Astrocyte (in vitro differentiated cells and primary cell): Measurements from ENCODE around the gene SEMA6A. TPM values are rescaled to one million over a fixed set of nuclear protein-coding genes. Genes with fewer than 3 reads are reported as not detected.

Experiments
- DNase-seq: peaks from one replicate; pipeline ENCODE4 v3.0.0-alpha.2; 2010; ENCODE audit warnings: low read depth
- FAIRE-seq: peaks from 2 replicates; lab custom pipeline; 2011; peaks lifted over from hg19 to GRCh38; lab: Jason Lieb, UNC
- H2AFZ ChIP-seq: 2 replicates; pipeline ENCODE4 v1.6.0; 2012; ENCODE audit warnings: low read depth, low read length, inconsistent platforms
- H3K27ac ChIP-seq: 2 replicates; pipeline ENCODE4 v1.5.1; 2011; ENCODE audit warnings: low read depth, low read length, inconsistent platforms
- H3K27me3 ChIP-seq: 2 replicates; pipeline ENCODE4 v1.6.0; 2011; ENCODE audit warnings: low read length, inconsistent platforms; ENCODE audit not compliant: insufficient read depth
- H3K36me3 ChIP-seq: 2 replicates; pipeline ENCODE4 v1.5.1; 2011; ENCODE audit warnings: low read length, inconsistent platforms; ENCODE audit not compliant: insufficient read depth
- H3K4me1 ChIP-seq: 2 replicates; pipeline ENCODE4 v1.5.1; 2011; ENCODE audit warnings: low read length, inconsistent platforms; ENCODE audit not compliant: insufficient read depth
- H3K4me2 ChIP-seq: 2 replicates; pipeline ENCODE4 v1.6.0; 2012; ENCODE audit warnings: low read length, inconsistent platforms
- H3K4me3 ChIP-seq: 2 replicates; pipeline ENCODE4 v1.5.1; 2011; ENCODE audit warnings: low read depth, mild to moderate bottlenecking, low read length, inconsistent platforms; ENCODE audit not compliant: insufficient read depth
- H3K79me2 ChIP-seq: 2 replicates; pipeline ENCODE4 v1.6.0; 2012; ENCODE audit warnings: mild to moderate bottlenecking, low read length, inconsistent platforms; ENCODE audit not compliant: insufficient read depth
- H3K9ac ChIP-seq: 2 replicates; pipeline ENCODE4 v1.6.0; 2012; ENCODE audit warnings: mild to moderate bottlenecking, low read length, inconsistent platforms
- H3K9me3 ChIP-seq: 2 replicates; pipeline ENCODE4 v1.5.1; 2012; ENCODE audit warnings: low read depth, mild to moderate bottlenecking, low read length, inconsistent platforms; ENCODE audit not compliant: insufficient read depth
- H4K20me1 ChIP-seq: 2 replicates; pipeline ENCODE4 v1.6.0; 2012; ENCODE audit warnings: low read length, inconsistent platforms; ENCODE audit not compliant: insufficient read depth
- H3K27ac Mint-ChIP-seq: one replicate; pipeline ENCODE4 v1.8.0; 2021; ENCODE audit warnings: mild to moderate bottlenecking, mixed read lengths; ENCODE audit not compliant: unreplicated experiment
- H3K27me3 Mint-ChIP-seq: one replicate; pipeline ENCODE4 v1.8.0; 2021; ENCODE audit warnings: low read depth, mixed read lengths; ENCODE audit not compliant: unreplicated experiment
- H3K36me3 Mint-ChIP-seq: one replicate; pipeline ENCODE4 v1.8.0; 2021; ENCODE audit warnings: low read depth, mixed read lengths; ENCODE audit not compliant: unreplicated experiment
- H3K4me1 Mint-ChIP-seq: one replicate; pipeline ENCODE4 v1.8.0; 2021; ENCODE audit warnings: low read depth, mixed read lengths; ENCODE audit not compliant: unreplicated experiment
- H3K4me3 Mint-ChIP-seq: one replicate; pipeline ENCODE4 v1.8.0; 2021; ENCODE audit warnings: mild to moderate bottlenecking, moderate library complexity, mixed read lengths; ENCODE audit not compliant: unreplicated experiment
- H3K9me3 Mint-ChIP-seq: one replicate; pipeline ENCODE4 v1.8.0; 2021; ENCODE audit warnings: mild to moderate bottlenecking, mixed read lengths; ENCODE audit not compliant: unreplicated experiment
- EZH2 ChIP-seq: IDR thresholded peaks from 2 replicates; pipeline ENCODE4 v1.6.1; 2012; ENCODE audit warnings: mild to moderate bottlenecking, low read length, inconsistent platforms; ENCODE audit not compliant: insufficient read depth
- total RNA-seq: library from RNA; stranded (reverse); gene quantifications from 2 replicates; pipeline ENCODE4 v1.2.1, GENCODE V29; 2021
- TF ChIP-seq, protein P1 (sequence below): IDR thresholded peaks from 2 replicates; pipeline ENCODE4 v1.5.1; 2011; ENCODE audit warnings: low read depth, mild to moderate bottlenecking, inconsistent platforms, low read length, moderate library complexity; ENCODE audit not compliant: insufficient read depth

Gene SEMA6A
- total RNA-seq, 1 donor from 2014 or later: 34.2 TPM

DNA sequence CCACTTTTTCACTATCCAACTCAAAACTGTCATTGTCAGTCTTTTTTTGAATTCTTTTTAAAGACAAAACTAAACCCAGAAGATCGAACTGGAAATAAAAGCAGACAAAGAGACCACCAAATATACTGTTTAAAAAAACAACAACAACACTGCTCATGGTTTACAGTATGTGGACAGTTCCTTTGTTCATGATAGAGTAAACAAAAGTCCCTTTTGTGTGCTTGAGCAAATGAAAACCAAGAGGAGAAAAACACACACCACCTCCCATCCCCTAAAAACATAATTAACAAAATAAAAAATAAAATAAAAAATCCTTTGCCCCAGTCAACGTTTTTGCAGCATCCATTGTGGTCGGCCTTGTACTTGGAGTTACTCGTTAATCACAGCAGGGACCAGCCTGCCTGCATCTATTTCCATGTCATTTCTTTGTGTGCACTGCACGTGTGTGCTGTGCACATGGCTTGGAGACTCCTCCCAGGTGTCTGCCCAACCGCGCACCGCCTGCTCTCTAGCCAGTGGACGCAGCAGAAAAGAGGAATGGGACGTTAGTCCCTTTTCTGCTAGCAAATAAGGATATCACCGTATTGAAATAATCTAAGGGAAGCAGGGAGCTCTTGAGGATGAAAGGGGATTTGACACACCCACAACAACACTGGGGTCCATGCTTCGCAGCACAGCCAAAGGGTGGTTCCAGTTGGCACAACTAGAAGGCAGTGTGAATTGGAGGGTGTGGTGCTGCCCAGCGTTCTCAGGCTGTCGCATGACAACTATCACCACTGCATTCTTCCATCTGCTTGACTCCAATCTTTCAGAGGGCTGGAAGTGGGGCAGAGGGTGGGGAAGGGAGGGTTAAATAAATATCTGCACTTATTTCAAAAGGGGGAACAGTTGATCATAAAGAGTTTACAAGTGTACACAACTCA lies 130.0 kb downstream of the SEMA6A start:
- no peak overlapping the region for H2AFZ ChIP-seq

DNA sequence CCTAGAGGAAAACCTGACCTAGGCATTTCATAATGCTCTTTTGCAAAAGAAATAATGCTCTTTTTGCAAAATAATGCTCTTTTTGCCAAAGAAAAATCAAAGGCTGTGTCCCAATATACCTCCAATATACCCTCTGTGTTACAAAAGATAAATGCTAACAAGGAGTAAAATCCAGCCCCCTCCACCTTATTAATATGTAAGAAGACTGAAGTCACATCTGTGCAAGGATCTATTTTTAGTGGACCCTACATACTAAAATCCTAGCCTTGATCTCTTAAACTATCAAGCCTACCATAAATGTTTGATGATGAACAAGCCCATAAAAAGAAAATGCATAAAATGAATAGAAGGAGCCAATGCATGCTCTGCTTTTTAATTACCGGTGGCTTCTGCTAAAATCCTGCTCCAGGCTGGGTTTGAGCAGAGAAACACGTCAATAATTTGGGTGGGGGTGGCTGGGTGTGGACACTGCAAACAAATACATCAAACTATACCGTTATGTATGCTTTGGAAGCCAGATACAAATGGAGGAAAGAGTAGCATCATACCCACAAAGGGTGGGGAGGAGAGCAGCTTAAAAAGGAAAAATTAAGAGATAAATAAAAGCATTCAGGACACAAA lies 131.6 kb downstream of the SEMA6A start:
- peaks cover 10% of the 10 kb centered on the region for H3K36me3 Mint-ChIP-seq
- Histone ChIP-seq H3K79me2 (no peaks in the 10 kb centered on the region), H3K9ac (no peak overlapping the region), H3K4me3 (no peak overlapping the region), H3K27ac (no peak overlapping the region), H4K20me1 (no peaks in the 10 kb centered on the region), H3K4me1 (no peaks in the 10 kb centered on the region), H3K27me3 (peaks cover 2% of the 10 kb centered on the region), H3K36me3 (no peaks in the 10 kb centered on the region), H2AFZ (no peak overlapping the region), H3K9me3 (no peaks in the 10 kb centered on the region), H3K4me2 (no peak overlapping the region)
- DNase-seq (no peak), FAIRE-seq (no peak)
- TF ChIP-seq, protein P1, sequence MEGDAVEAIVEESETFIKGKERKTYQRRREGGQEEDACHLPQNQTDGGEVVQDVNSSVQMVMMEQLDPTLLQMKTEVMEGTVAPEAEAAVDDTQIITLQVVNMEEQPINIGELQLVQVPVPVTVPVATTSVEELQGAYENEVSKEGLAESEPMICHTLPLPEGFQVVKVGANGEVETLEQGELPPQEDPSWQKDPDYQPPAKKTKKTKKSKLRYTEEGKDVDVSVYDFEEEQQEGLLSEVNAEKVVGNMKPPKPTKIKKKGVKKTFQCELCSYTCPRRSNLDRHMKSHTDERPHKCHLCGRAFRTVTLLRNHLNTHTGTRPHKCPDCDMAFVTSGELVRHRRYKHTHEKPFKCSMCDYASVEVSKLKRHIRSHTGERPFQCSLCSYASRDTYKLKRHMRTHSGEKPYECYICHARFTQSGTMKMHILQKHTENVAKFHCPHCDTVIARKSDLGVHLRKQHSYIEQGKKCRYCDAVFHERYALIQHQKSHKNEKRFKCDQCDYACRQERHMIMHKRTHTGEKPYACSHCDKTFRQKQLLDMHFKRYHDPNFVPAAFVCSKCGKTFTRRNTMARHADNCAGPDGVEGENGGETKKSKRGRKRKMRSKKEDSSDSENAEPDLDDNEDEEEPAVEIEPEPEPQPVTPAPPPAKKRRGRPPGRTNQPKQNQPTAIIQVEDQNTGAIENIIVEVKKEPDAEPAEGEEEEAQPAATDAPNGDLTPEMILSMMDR: no peak
- H3K27me3 Mint-ChIP-seq: no peaks in the 10 kb centered on the region
- no peak overlapping the region for H3K4me3 Mint-ChIP-seq
- peaks cover 1% of the 10 kb centered on the region for H3K9me3 Mint-ChIP-seq
- no peak overlapping the region for H3K27ac Mint-ChIP-seq
- H3K4me1 Mint-ChIP-seq: peaks cover 5% of the 10 kb centered on the region

More for the DNA sequence above, 130.0 kb downstream of the SEMA6A start:
- Mint-ChIP-seq H3K4me1 (peaks cover 5% of the 10 kb centered on the region), H3K4me3 (no peak overlapping the region), H3K9me3 (peaks cover 1% of the 10 kb centered on the region), H3K36me3 (peaks cover 10% of the 10 kb centered on the region), H3K27ac (no peak overlapping the region), H3K27me3 (no peaks in the 10 kb centered on the region)
- no peaks in the 10 kb centered on the region for H4K20me1 ChIP-seq
- FAIRE-seq: no peak
- no peaks in the 10 kb centered on the region for H3K79me2 ChIP-seq
- H3K36me3 ChIP-seq: no peaks in the 10 kb centered on the region
- DNase-seq: no peak
- no peaks in the 10 kb centered on the region for H3K4me1 ChIP-seq
- no peak overlapping the region for H3K27ac ChIP-seq
- H3K27me3 ChIP-seq: peaks cover 6% of the 10 kb centered on the region
- no peak overlapping the region for H3K4me2 ChIP-seq
- H3K9ac ChIP-seq: no peak overlapping the region
- no peak for TF ChIP-seq EZH2
- TF ChIP-seq, protein P1: no peak
- no peak overlapping the region for H3K4me3 ChIP-seq
- H3K9me3 ChIP-seq: no peaks in the 10 kb centered on the region
